ENCODE results near the gene ZMYND8. TPM values are rescaled to one million over a fixed set of nuclear protein-coding genes. Genes with fewer than 3 reads are reported as not detected.

The ZMYND8 gene
- total RNA-seq, 1 donor from 2014 or later = 40.1 TPM

Small RNA genes within 50 kb of the gene (microRNA-seq; reads per million reads assigned to microRNA genes)
- not detected for gene MIR3616 (ENCODE audit: borderline number of aligned reads)

Other genes starting within 250 kb of the ZMYND8 start
- gene NCOA3, start 145.2 kb upstream of the ZMYND8 start, total RNA-seq = 23.3 TPM

All from left ventricle myocardium superior (tissue), 1 donor.